ENCODE results near the gene ENOPH1.
"Not testable (repeated sequence)": the region's sequence is repeated elsewhere in the genome, so short reads cannot be mapped to it uniquely, and the experiment has no call there.

Gene ENOPH1

GRCh38 chr4:82473621-82474164 is 43.3 kb downstream of the ENOPH1 start:
- DNase-seq: no peak

- DNase-seq: not testable (repeated sequence)
These were observed 45.5 kb downstream of the ENOPH1 start for GRCh38 chr4:82475931-82476330.

DNA sequence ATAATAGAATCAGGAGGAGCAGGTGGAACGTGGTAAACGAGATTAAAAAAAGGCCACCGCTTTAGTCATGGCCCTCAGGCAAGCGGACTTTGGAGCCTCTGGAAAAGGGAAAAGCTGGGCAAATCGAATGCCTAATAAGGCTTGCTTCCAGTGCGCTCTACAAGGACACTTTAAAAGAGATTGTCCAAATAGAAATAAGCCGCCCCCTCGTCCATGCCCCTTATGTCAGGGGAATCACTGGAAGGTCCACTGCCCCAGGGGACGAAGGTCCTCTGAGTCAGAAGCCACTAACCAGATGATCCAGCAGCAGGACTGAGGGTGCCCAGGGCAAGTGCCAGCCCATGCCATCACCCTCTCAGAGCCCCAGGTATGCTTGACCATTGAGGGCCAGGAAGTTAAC is 47.1 kb downstream of the ENOPH1 start:
- not testable (repeated sequence) for DNase-seq

- no peak for DNase-seq
These were observed 49.2 kb downstream of the ENOPH1 start for GRCh38 chr4:82479562-82479961.

GRCh38 chr4:82480771-82481505 is 50.5 kb downstream of the ENOPH1 start:
- no peak for DNase-seq

DNA sequence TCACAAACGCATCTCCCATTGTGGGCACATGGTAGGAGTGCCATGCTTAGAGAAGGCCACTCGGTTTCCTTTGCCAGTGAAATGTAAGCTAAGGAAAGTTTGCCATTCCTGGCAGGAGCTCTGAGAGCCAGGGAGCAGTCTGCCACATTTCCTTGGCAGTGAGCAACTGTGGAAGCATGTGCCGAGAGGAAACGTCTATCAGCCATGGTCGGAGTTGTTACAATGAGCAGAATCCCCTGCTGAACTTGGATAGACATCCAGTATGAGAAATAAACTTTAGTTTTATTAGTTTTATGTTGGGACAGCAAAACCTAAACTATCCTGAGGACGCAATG is 51.1 kb downstream of the ENOPH1 start:
- DNase-seq: no peak

DNA sequence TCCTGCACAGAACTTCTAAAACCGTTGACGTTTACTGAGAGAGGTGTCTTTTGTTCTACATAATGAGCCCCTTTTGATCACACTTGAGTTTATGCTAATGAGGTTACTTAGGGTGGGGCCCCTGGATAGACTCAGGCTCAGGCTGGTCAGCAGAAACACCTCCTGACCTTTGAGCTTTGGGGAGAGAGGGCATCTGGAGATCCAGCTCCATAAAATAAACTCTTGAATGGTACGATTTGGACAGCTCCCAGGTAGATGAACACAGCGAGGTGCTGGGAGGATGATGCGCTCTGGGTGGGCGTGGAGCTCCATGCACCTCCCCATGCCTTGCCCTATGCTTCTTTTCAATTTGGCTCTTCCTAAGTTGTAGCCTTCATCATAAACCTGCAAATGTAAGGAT is 52.0 kb downstream of the ENOPH1 start:
- no peak for DNase-seq

DNA sequence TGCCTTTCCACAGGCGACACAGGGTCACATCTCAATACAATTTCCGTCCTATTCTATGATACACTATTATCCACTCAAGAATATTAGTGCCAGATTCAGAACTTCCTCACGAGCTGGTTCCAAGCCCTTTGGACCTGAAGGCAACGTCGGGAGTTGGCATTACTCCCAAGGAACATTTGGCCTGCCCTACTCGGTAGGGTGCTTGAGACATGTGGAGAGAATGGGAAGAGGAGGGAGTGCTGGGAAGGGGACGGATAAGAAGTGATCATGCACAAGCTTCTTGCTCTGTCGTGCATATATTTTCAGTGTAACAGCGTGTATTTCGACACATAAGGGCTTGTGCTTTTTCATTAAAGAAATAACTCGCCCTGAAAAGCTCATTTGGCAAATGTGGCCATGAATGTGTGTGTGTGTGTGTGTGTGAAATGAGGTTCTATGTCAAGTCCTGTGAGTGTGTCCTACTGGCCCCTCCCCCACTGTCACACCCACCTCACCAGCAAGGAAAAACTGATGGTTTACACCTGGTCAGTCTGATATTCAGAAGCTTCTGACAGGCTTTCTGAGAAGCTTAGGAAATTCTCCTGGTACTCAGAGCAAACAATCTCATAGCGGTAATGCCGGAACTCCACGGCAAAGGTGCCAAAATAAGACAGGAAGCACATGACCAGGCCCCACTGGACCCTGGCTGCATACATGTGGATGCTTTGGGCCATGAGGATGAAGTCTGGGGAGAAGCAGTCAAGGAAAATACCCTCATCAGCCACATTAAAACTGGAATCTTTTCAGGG is 54.8 kb downstream of the ENOPH1 start:
- no peak for DNase-seq

DNA sequence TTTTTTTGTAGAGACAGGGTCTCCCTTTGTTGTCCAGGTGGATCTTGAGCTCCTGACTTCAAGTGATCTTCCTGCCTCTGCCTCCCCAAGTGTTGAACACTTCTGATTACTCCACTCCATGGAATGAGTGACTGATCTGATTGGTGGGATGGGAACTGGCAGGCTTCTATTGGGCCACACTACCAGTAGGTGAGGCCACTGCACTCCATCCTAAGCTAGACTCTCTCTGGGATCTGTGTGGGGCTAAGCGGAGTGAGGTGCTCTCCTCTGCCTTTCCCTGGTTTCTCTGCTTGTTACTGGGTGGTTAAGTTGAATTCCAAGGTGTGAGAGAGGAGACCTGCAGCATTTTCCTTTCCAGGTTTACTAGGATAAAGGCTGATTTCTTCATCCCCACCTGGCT is 58.7 kb downstream of the ENOPH1 start:
- DNase-seq: no peak

DNA sequence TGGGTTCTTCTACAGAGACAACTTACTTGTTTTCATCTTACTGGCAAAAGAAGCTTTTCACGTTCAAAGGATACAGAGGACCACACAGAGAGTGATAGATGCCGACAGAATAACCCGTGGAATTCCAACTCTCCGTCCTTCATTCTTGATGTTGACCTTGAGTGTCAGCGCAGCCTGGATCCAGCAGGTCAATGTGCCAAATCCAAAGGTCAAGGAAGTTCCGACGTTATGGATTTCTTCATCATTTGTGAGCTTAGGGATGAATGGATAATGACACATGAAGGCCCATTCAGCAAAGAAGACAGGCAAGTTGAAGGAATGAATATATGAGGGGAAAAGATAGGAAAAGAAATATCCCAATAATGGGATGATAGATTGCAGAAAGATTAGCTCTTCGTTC is 59.6 kb downstream of the ENOPH1 start:
- DNase-seq: no peak

DNA sequence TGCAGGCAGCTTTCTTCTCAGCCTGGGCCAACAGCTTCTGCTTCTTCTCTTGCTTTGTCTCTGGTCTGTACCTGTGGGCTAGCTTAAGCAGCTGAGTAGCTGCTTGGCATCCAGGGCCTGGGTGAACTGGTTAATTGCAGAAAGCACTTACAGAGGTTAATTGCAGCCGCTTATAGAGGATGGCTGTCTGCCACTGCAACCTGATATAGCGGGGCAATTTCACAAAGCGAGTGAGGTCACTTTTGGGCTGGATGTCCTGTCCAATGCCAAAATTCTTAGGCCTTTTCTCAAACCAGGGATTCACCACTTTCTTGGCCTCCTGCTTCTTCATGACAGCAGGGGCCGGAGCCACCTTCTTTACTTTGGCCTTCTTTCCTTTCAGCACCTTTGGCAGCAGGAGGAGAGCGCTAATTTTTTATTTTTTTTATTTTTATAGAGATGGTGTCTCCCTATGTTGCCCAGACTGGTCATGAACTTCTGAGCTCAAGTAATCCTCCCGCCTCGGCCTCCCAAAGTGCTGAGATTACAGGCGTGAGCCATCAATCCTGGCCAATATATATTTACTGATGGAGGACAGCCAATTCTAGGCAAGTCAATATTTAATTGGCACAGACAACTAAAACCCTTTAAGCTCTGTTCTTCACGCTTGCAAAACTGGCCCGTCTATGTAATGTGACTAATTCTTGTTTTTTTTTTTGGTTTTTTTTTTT is 61.0 kb downstream of the ENOPH1 start:
- no peak for DNase-seq

DNA sequence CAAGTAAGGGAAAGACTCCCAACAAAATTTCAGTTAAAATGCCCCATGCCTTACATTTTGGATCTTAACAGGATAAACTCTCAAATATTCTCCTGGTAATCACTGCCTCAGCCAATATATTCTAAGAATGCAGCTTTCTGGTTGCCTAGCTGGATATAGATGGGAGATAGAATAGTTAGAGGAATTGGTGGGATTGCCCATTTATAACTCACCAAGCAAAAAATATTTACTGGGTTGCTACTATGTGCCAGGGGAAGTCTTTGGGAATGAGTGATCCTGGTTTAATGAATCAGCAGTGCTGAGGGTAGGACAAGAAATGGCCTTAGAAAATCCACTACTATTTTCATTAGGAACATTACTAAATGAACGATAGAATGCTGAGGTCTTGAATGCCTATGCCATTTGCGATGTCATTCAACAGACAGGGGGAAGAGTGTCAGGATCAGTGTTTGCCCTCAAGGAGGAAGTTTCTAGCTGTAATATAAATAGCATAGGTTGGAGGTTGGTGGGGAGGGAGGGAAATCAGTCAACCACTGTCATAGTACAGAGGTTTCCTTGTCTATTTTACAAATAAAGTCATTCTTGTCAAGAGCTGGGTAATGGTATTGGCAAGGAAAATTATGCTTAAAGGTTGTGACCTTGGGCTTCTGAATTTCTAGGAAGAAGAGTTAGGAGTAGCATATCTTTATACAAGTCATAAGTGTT is 63.5 kb downstream of the ENOPH1 start:
- no peak for DNase-seq

GRCh38 chr4:82495666-82496065 is 65.3 kb downstream of the ENOPH1 start:
- DNase-seq: no peak

- DNase-seq: no peak
These were observed 66.0 kb downstream of the ENOPH1 start for GRCh38 chr4:82496349-82496748.

GRCh38 chr4:82499738-82500434 is 69.5 kb downstream of the ENOPH1 start:
- DNase-seq: no peak

DNA sequence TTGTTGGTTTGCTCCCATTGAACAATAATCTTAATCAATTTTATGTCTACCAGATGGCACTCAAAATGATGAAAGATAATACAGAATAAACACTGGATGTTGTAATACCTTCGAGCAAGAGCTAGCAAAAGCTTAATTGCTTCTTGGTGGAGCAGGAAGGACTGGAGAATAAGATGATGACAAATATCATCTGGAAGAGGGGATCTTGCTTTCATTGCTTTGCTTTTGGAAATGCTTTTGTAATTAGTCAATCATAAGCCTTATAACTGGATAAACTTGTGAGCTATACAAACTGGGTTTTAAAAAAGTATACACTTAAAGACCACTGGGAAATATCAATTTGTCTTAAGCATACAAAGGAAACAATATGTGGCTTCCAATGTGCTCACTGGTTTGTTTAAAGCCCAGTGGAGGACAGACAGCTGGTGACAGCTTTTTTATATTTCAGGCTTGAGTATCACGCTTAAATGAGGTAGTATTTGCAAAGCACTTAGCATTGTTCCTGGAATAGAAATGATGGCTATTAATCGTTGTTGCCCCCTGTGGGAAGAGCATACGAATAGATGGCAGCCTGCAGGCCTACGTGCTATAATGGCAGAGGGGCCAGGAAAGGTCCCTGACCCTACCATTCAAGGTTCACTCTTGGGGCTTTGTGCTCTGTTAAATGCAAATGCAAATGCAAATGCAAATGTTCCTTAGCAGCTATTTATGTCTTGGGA is 70.2 kb downstream of the ENOPH1 start:
- DNase-seq: no peak

DNA sequence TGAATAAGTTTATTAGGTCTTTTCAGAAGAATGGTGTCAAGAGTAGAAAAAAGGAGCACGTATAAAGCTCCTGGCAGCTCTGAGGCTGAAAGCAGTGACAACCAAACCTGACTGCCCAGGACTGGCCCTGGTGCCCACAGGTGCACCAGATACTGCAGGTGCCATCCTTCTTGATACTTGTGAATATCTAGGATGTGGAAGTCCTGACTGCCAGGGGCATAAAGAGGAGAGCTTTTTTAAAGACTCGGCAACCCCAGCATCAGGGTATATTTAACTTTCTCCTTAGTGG is 70.7 kb downstream of the ENOPH1 start:
- no peak for DNase-seq

DNA sequence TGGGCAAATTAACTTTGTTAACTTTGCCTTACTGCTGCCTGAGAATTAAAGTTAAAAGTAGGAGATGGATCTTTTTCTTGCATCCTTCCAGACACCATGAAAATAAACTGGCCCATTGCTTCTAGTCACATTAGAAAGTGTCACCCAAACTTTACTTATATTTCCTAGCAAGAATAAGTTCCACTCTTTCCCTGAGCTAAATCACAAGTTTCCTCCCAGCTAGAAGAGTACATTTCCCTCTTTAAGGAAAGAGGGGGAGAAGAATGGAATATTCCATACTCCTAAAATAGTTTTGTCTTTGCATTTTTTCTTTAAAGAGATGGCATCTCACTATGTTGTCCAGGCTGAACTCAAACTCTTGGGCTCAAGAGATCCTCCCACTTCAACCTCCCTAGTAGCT is 77.6 kb downstream of the ENOPH1 start:
- no peak for DNase-seq

- no peak for DNase-seq
These were observed 78.5 kb downstream of the ENOPH1 start for GRCh38 chr4:82508806-82509428.

DNA sequence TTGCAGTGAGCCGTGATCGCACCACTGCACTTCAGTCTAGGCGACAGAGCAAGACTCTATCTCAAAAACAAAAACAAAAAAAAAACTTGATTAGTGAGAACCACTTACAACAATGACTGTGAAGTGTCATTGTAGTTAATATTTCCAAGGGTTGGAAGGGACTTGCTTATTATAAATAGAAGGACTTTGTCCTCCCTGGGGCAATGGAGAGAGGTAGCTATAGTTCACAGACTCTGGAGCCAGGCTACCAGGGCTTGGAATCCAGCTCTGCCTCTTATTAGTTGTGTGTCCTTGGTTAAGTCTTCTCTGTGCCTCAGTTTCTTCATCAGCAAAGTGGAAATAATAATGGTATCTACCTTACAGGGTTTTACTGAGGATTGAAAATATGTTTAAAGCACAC is 79.8 kb downstream of the ENOPH1 start:
- DNase-seq: no peak

Measured in CD4-positive, alpha-beta T cell treated with Interleukin-4 for 4 hours (primary cell).